Measurements from ENCODE around the gene PDCD2L.
"Not testable (repeated sequence)": the region's sequence is repeated elsewhere in the genome, so short reads cannot be mapped to it uniquely, and the experiment has no call there.

The PDCD2L gene

GRCh38 chr19:34399886-34400285 lies 4.3 kb upstream of the PDCD2L start:
- no peak overlapping the region for H3K4me3 ChIP-seq (ENCODE audit: low read depth in 1 of 2, low read length in 1 of 2)
- no peaks in the 10 kb centered on the region for H3K9me3 ChIP-seq
- TF ChIP-seq CTCF (IDR thresholded peaks at IDR 0.05), result no peak
- no peak overlapping the region for H3K27ac ChIP-seq
- H3K36me3 ChIP-seq, result peaks cover 59% of the 10 kb centered on the region
- H3K27me3 ChIP-seq, result no peaks in the 10 kb centered on the region
- peaks cover 11% of the 10 kb centered on the region in 2 experiments for H3K4me1 ChIP-seq (ENCODE audit: control insufficient read depth in 1 of 2, insufficient read depth in 1 of 2, low read depth in 1 of 2, low read length in 1 of 2)

- not testable (repeated sequence) for H3K4me3 ChIP-seq (ENCODE audit: low read depth in 1 of 2, low read length in 1 of 2); H3K27me3 ChIP-seq; H3K27ac ChIP-seq; H3K9me3 ChIP-seq
- Histone ChIP-seq H3K4me1 (ENCODE audit: control insufficient read depth in 1 of 2, insufficient read depth in 1 of 2, low read depth in 1 of 2, low read length in 1 of 2) (peaks cover 11% of the 10 kb centered on the region in 2 experiments), H3K36me3 (peaks cover 50% of the 10 kb centered on the region)
Measured at GRCh38 chr19:34400844-34401243, 3.4 kb upstream of the PDCD2L start.

- Histone ChIP-seq H3K4me1 (ENCODE audit: control insufficient read depth in 1 of 2, insufficient read depth in 1 of 2, low read depth in 1 of 2, low read length in 1 of 2) (peaks cover 11% of the 10 kb centered on the region in 2 experiments), H3K36me3 (peaks cover 37% of the 10 kb centered on the region)
- TF ChIP-seq CTCF (IDR thresholded peaks at IDR 0.05), result no peak
Measured at GRCh38 chr19:34402074-34402600, 2.1 kb upstream of the PDCD2L start.

GRCh38 chr19:34403784-34404108 lies 453 bp upstream of the PDCD2L start:
- no peak for TF ChIP-seq CTCF (IDR thresholded peaks at IDR 0.05)
- Histone ChIP-seq H3K36me3 (peaks cover 21% of the 10 kb centered on the region), H3K27me3 (no peaks in the 10 kb centered on the region), H3K4me1 (ENCODE audit: control insufficient read depth in 1 of 2, insufficient read depth in 1 of 2, low read depth in 1 of 2, low read length in 1 of 2) (peaks cover 11% of the 10 kb centered on the region in 2 experiments), H3K9me3 (no peaks in the 10 kb centered on the region), H3K27ac (peak overlapping the region; percentile 35), H3K4me3 (ENCODE audit: low read depth in 1 of 2, low read length in 1 of 2) (peak overlapping the region; percentile 75 to 86)

More at GRCh38 chr19:34402074-34402600, 2.1 kb upstream of the PDCD2L start:
- no peak overlapping the region for H3K27ac ChIP-seq
- no peak overlapping the region for H3K4me3 ChIP-seq (ENCODE audit: low read depth in 1 of 2, low read length in 1 of 2)
- no peaks in the 10 kb centered on the region for H3K27me3 ChIP-seq
- no peaks in the 10 kb centered on the region for H3K9me3 ChIP-seq

- Histone ChIP-seq H3K27me3 (no peaks in the 10 kb centered on the region), H3K4me3 (ENCODE audit: low read depth in 1 of 2, low read length in 1 of 2) (no peak overlapping the region), H3K9me3 (no peaks in the 10 kb centered on the region), H3K27ac (no peak overlapping the region), H3K36me3 (no peaks in the 10 kb centered on the region), H3K4me1 (ENCODE audit: control insufficient read depth in 1 of 2, insufficient read depth in 1 of 2, low read depth in 1 of 2, low read length in 1 of 2) (peaks cover 11% of the 10 kb centered on the region in 2 experiments)
- no peak for TF ChIP-seq CTCF (IDR thresholded peaks at IDR 0.05)
Measured at GRCh38 chr19:34405892-34406660, 1.9 kb downstream of the PDCD2L start.

- no peak for TF ChIP-seq CTCF (IDR thresholded peaks at IDR 0.05)
- Histone ChIP-seq H3K4me3 (ENCODE audit: low read depth in 1 of 2, low read length in 1 of 2) (no peak overlapping the region), H3K9me3 (no peaks in the 10 kb centered on the region), H3K27me3 (no peaks in the 10 kb centered on the region), H3K4me1 (ENCODE audit: control insufficient read depth in 1 of 2, insufficient read depth in 1 of 2, low read depth in 1 of 2, low read length in 1 of 2) (peaks cover 11% of the 10 kb centered on the region in 2 experiments), H3K27ac (no peak overlapping the region), H3K36me3 (no peaks in the 10 kb centered on the region)
Measured at GRCh38 chr19:34408411-34408810, 4.2 kb downstream of the PDCD2L start.
